ENCODE results near the gene ASXL3.

ASXL3 gene

DNA sequence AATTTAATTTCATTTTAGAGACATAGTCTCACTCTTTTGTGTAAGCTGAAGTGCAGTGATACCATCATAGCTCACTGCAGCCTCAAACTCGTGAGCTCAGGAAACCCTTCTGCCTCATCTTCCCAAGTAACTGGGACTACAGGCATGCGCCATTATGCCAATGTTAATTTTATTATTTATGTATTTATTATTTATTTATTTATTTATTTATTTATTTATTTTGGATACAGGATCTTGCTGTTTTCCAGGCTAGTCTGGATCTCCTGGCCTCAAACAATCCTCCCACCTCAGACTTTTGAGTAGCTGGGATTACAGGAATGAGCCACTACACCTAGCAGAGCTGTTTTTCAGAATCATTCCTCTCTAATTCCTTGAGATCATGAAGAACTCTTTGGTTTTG, 99.9 kb downstream of the ASXL3 start:
- no peak overlapping the region for H3K4me3 ChIP-seq (replicated peaks; ENCODE audit: low read depth, low read length)
- TF ChIP-seq, protein P1, sequence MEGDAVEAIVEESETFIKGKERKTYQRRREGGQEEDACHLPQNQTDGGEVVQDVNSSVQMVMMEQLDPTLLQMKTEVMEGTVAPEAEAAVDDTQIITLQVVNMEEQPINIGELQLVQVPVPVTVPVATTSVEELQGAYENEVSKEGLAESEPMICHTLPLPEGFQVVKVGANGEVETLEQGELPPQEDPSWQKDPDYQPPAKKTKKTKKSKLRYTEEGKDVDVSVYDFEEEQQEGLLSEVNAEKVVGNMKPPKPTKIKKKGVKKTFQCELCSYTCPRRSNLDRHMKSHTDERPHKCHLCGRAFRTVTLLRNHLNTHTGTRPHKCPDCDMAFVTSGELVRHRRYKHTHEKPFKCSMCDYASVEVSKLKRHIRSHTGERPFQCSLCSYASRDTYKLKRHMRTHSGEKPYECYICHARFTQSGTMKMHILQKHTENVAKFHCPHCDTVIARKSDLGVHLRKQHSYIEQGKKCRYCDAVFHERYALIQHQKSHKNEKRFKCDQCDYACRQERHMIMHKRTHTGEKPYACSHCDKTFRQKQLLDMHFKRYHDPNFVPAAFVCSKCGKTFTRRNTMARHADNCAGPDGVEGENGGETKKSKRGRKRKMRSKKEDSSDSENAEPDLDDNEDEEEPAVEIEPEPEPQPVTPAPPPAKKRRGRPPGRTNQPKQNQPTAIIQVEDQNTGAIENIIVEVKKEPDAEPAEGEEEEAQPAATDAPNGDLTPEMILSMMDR (IDR thresholded peaks at IDR 0.05; ENCODE audit: low read depth, low read length, missing control alignments), result no peak
- no peak for DNase-seq (ENCODE audit: extremely low read depth, low read depth)

DNA sequence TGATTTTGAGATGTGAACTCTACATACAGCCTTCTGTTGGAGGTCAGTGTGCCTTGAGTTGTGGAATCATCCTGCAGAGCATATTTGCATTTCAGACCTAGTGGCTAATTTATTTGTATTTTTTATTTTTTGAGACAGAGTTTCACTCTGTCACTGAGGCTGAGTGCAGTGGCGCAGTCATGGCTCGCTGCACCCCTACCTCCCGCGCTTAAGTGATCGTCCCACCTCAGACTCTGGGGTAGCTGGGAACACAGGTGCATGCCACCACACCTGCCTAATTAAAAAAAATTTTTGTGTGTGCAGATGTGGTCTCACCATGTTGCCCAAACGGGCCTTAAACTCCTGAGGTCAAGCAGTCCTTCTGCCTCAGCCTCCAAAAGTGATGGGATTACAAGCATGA, 104.4 kb downstream of the ASXL3 start:
- DNase-seq (ENCODE audit: extremely low read depth, low read depth), result no peak
- no peak overlapping the region for H3K4me3 ChIP-seq (replicated peaks; ENCODE audit: low read depth, low read length)
- TF ChIP-seq, protein P1 (IDR thresholded peaks at IDR 0.05; ENCODE audit: low read depth, low read length, missing control alignments), result no peak

DNA sequence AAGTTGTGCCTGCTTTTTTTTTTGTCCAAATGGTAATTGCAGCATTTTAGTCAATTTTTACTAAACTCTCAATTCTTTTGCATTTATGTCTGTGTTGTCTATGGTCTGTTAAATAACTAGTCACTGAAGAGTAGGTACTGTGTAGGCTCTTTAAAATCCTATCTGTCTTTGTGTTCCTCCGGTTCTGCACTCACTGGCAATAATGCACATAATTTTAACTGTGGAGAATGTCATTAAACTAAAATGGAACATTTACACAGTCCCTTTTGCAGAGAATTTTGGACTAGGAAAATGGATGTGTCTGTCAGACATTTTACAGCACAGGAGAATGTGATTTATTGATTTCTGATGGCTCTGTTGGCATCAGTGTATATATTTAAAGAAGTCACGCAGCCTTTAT, 116.6 kb downstream of the ASXL3 start:
- H3K4me3 ChIP-seq (replicated peaks; ENCODE audit: low read depth, low read length), result no peak overlapping the region
- no peak for DNase-seq (ENCODE audit: extremely low read depth, low read depth)
- TF ChIP-seq, protein P1 (IDR thresholded peaks at IDR 0.05; ENCODE audit: low read depth, low read length, missing control alignments), result no peak

DNA sequence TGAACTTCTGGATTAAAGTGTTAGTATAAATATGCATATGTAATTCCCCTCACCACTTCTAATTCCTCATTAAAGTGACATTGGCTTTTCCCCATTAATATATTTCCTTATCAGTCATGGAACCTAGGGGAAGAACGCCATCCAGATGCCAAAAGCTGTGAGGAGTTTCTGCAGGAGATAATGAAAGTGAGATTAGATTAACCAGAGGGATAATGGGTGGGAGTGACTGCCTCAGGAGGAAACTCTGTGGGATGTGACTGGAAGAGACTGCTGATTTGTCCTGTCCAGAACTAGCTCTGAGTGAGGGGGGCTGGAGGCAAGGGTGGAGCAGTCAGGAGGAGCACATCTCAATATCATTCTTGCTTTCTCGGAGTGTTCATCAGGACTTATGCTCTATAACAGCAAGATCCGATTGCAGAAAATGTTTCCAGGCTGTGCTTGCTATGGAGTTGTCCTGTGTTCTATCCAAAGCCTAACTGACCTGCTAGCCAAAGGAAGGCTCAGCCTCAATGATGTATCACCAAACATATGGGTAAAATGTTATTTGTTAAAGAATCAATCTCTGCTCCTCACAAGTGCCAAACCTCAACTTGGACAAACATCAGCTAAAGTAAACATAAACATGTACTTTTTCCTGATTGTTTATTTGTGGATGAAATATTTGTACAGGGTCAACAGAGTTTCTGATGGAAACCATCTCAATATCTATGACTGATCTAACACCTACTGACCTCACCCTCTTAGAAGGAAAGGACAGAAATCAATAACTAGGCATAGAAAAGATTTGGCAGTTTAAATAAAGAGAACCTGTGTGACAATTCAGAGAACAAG, 118.5 kb downstream of the ASXL3 start:
- TF ChIP-seq, protein P1 (IDR thresholded peaks at IDR 0.05; ENCODE audit: low read depth, low read length, missing control alignments), result no peak
- DNase-seq (ENCODE audit: extremely low read depth, low read depth), result no peak
- no peak overlapping the region for H3K4me3 ChIP-seq (replicated peaks; ENCODE audit: low read depth, low read length)

DNA sequence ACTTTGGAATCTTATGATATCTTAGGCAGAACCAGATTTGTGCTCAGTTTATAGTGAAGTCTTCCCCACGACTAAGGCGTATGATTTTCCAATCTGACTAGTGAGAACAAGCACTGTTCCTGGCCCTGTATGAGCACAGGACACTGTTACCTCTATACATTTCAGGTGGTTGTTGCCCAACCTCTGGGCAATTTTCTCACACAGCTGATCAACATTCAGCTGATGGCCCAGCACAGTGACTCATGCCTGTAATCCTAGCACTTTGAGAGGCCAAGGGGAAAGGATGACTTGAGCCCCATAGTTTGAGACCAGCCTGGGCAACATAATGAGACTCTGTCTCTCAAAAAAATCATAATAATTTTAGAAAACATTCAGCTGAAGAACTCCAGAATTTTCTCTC, 119.5 kb downstream of the ASXL3 start:
- H3K4me3 ChIP-seq (replicated peaks; ENCODE audit: low read depth, low read length), result no peak overlapping the region
- TF ChIP-seq, protein P1 (IDR thresholded peaks at IDR 0.05; ENCODE audit: low read depth, low read length, missing control alignments), result no peak

DNA sequence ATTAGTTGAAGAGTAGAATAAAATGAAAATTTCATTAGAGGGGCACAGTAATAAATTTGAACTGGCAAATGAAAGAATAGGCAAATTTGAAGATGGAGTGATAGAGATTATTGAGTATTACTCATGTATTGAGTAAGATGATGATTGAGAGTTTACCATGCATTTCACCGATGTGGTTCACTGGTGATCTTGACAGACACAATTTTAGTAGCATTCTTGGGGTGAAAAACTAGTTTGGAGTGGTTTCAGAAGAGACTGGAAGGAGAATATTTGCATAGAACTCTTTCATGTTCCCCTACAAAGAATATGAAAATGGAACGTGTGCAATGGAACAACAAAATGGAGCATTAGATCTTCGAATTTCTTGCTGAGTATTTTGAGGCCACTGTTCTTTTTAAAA, 121.4 kb downstream of the ASXL3 start:
- DNase-seq (ENCODE audit: extremely low read depth, low read depth), result no peak
- TF ChIP-seq, protein P1 (IDR thresholded peaks at IDR 0.05; ENCODE audit: low read depth, low read length, missing control alignments), result no peak
- no peak overlapping the region for H3K4me3 ChIP-seq (replicated peaks; ENCODE audit: low read depth, low read length)

More for the DNA sequence above, 119.5 kb downstream of the ASXL3 start:
- no peak for DNase-seq (ENCODE audit: extremely low read depth, low read depth)
